HCEC 1CT (cell line): ENCODE measurements around the gene COMMD2.

ENCODE experiments used
- DNase-seq: peaks from one replicate; pipeline ENCODE4 v3.0.0-alpha.2; 2017

Gene COMMD2

DNA sequence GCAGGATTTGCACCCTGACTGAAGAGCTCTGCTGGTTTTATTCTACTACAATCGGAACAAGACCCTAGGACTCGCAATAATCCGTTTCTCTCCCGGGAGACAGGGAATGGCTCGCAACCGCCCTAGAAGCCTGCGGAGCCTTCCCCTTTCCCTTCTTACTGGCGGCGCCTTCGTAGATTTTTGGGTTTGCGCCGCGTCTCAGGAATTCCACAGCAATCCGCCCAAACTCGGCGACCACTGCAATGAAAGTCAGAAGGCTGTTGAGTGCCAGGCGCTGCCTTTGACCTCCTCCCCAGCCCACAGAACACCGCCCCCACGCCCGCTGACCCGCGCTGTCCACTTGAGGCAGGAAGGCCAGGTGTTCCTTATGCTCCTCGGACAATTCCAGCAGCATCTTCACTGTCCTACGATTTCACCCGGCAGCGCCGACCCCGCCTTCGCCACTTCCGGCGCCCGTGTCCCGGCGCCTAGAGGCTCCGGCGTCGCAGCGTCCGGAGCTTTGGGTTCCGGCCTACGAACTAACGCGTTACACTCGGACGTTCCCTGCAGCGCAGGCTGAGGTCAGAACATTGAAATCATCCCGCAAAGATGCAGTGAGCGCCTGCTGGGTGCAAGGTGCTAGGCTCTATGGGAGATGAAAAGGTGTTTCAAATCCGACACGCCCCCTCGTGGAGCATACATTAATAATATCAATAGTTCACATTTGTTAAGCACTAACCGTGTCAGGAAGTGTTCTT, at the start of gene COMMD2:
COMMD2 (minus strand) TSS at position 439 of the 737 bp plus-strand sequence; CDS start at position 394, 45 bp downstream.
- DNase-seq: peak; percentile 87

DNA sequence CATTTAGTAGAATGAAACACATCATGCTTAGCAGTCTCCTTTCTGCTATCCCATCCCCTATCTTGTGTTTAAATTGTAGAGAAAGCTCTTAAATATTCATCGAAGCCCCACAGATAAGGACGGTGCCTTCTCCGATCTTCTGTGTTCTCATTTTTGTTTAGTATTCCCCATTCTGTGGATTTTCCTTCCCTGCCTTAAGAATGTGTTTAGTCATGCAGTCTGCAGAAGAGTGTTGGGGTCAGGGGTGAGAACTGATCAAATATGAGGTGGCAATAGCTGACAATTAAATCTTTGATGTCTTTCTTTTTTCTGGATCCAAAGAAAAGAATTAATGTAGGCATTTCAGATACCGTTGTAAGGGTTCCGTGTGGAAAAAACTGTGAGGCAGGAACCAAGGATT, 49.4 kb upstream of the COMMD2 start:
- no peak for DNase-seq

DNA sequence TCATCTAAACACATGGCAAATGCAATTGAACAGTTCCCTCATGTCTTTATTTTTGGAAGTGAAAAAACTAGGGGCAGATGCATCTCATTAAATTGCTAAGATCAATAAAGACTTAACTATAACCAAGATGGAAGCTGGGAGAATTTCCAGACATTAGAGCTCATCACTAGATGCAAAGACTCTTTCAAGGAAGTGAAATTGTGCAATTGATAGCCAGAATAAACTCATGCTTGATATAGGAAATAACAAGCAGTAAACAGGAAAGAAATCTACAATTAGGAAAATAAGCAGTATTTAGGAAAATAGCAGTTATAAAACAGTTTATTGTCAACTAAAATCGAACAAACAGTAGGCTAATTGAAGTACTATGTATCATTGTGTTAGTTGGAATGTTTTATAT, 48.9 kb upstream of the COMMD2 start:
- DNase-seq: no peak

DNA sequence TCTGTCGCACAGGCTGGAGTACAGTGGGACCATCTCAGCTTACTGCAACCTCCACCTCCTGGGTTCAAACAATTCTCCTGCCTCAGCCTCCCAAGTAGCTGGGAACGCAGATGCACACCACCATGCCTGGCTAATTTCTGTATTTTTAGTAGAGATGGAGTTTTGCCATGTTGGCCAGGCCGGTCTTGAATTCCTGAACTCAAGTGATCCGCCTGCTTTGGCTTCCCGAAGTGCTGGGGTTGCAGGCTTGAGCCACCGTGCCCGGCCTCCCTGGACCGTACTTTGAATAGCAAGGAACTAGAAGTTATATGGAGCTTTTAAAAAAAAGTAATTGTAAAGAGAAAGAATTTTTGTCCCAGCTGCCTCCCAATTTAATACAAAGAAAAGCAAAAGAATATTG, 48.4 kb upstream of the COMMD2 start:
- DNase-seq: no peak

DNA sequence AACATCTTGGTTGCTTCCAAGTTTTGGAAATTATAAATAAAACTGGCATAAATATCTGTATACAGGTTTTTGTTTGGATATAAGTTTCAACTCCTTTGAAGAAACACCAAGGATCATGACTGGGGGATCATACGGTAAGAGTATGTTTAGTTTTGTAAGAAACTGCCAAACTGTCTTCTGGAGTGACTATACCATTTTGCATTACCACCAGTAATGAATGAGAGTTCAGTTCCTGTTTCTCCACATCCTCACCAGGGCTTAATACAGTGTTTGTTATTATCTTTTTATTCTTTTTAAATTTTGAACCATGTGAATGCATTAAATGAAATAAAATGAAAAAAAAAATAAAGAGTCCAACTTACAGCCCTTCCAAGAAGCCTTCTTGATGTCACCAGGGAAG, 43.7 kb upstream of the COMMD2 start:
- DNase-seq: no peak

DNA sequence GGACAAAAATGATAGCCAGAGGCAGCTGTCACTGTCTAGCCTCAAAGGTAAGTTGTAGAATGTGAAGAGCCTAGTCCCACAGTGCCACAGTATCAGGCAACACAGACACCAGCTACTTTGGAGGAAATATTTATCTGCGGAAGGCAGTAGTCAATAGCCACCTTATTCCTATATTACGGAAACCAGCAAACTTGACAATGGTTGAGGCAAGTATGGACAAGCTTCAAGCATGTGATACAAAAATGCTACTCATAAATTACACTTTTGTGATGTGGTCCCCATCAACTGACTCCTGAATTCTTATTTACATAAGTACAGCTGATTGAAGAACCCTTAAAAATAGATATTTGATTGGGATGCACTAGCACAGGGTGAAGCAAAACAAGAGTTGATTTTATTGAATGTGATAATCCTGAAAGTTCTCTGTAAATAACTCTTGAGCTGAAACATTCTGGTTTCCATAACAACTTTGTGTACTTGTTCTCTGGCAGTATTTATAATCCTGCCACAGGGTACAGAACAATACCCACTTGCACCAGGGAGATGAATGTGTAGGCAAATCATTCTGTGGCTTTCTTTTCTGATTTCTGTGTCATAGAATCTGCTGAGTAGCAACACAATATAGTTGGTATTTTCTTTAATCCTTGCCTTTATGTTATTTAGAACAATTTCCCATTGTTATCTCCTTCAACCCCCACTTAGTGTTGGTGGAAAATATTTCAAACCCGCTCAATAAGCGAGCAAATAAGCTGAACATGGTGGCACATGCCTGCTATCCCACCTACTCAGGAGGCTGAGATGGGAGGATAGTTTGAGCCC, 40.4 kb upstream of the COMMD2 start, which contains the start of gene ANKUB1:
ANKUB1 (minus strand) TSS at position 103 of the 819 bp plus-strand sequence. CDS start 188 bp downstream, outside the sequence.
- DNase-seq: no peak

DNA sequence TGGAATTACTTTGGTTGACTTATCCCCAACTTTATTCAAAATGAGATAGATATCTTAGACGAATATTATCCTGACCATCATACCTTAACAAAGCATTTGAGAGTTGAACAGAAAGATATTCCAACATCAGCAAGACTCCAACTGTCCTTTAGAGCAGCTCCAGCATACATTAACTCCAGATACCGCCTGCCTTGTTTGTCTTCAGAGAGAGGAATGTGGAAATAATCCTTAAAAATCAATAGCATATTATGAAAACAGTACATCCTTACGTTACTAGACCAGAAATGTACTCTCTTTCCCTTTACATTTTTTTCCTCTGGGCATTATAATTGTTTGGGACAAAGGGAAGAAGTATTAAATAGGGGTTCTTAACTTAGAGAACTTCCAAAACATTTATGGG, 38.4 kb upstream of the COMMD2 start:
- no peak for DNase-seq

DNA sequence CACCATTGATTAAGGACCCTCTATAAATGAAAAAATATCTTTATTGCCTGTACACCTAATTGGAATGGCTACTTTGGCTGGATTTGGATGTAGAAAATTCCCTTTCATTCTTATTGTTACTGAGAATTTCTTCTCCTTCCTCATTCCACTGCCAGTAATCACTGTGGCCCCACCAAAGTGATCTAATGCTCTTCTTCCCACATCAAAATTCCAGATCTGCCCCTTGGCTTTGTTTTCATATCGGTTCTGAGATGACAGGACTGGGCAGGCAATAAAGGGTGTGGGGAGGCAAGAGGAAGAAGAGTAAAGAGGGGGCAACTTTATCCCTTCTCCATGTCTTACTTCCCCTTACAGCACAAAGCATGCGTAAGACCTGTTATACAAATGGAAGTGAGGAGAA, 38.0 kb upstream of the COMMD2 start:
- DNase-seq: peak; percentile 16

DNA sequence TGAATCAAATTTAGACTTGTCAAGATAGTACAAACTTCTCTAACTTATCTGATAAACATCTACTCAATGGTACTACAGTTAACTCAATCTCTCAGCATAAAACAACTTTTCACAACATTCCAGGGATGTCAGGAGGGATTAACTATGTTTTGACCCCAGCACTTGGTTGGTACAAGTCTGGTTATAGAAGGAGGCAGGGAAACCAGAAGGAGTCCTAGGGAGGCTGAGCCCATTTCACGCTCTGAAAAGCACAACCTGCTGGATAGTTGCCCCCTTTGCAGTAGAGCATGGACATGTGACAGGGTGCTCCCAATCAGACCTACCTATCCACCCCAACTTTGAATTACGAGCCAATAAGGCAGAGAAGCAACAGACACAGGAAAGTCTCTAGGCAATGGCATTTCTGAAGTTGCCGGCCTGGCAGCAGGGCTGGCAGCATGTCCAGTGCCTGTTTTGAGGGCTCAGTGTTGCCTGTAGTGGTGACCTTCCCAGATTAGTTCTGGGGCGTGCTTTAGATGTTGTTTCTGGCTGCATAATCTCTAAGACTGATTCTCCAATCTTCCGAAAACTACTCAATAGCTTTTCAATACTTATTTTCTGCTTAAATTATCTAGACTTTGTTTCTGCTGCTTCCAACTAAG, 31.9 kb upstream of the COMMD2 start:
- DNase-seq: peak; percentile 20

DNA sequence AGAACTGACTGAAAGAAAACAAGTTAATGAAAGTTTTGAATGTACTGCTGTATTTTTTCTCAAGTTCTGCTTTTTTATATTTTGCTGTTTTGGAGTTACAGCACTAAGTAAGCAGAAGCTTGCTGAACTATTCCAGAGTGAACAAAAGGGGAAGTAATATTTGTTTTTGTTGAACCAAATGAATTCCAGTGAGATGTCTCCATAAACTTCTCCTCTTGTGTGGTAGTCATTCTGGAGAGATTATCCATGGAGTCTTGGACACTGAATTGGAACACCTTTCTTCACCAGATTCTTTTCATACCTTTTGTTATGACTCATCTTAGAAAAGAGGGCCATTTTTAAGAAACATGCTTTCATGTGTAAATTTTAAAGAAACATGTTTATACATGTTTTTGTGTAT, 31.3 kb upstream of the COMMD2 start:
- DNase-seq: peak; percentile 82

DNA sequence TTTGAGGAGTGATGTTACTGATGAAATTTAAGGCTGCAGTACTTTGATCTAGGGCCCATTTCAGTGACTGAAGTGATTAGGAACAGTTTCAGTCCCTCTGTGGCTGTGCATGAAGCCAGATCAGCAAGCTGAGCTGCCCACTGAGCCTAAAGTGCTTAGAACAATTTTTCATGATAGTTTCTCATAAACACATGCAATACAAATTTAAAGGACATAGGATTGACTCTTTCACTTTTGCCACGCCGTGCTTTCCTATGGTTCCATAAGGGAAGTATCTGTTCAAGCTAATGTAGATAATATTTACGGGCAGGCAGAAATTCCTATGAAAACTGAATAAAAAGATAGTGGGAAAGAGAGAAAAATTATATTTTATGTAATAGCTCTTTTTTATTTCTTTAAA, 29.5 kb upstream of the COMMD2 start:
- DNase-seq: no peak

DNA sequence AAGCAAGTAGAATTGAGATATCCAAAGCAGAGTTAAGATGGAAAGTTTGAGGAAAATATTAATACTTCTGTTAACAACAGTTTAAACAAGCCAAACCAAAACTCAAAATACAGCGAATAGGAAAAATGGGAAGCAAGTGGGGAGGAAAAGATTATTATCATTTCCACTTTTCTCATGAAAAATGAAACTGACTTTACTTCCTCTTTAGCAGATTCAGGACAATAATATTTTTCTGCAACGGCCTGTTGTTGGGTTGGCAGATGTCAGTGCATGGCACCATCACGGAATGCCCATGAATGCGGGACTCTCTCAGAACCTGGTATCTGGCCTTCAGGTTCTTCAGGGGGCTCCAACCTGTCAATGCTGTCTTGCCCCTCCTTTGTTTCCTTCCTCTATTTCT, 28.9 kb upstream of the COMMD2 start:
- DNase-seq: no peak

DNA sequence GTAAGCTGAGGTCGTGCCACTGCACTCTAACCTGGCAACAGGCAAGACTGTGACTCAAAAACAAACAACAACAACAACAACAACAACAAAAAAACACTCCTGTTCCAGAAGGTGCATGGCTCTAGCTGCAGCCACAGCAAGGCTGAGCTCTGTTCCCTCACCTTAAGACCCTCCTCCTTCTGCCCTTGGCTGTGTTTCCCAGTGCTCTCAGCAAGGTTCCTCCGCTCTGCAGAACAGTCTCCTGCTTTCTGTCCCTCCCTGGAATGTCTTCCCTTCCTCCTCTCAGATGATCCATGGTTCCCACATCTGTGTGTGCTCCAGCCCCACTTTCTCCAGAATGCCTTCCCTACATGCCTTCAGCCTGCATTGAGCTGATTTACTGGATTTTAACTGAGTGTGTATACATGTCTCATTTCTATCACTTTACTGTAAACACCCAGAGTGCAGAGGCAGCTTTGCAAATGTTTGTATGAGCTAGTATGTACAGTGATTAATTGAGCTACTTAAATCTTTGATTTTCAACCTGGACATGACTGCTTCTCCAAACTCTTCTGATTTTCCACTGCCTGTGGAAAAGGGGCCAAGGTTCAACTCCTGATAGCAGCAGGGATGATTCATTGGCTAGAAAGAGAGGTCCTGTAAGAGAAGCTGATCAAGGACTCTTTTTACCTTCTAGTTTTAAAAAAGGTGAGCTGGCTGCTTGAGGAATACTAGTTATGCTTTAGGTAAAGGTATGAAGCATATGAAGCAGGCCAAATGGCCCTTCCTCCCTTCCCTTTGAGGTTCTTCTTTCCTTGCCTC, 25.3 kb upstream of the COMMD2 start:
- DNase-seq: no peak

DNA sequence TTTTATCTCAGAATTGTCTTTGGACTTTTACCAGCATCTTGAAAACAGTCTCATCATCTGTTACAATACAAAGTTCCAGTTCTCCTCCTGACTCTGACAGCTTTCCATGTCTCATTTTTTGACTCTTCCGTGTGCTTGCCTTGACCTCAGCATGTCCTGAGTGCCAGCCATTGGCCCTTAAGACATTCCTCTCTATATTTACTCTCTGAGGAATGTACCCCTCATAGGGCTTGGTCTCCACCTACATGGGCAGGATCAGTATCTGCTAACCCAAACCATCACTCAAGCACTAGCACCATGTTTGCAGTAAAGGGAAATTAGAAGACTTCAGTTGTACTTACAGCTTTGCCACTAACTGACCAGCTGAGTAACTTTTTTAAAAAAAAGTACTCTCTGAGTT, 23.9 kb upstream of the COMMD2 start:
- no peak for DNase-seq

DNA sequence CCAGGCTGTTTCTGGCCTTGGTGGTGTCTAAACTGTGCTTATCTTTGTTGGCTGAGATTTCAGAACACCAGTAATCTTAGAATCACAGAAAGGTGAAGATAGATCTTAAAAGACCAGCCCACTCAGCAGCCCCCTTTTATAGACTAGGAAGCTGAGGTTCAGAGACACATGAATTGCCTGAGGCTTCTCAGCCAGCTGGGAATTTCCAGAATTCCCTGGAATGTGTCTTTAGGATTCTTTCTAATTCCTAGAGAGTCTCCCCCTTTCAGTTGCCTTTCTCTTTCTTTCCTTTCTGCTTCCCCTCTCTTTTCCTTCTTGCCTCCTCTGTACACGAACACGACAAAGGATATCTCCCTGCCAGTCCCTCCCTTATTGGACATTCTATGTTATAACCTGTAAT, 20.6 kb upstream of the COMMD2 start:
- DNase-seq: no peak

DNA sequence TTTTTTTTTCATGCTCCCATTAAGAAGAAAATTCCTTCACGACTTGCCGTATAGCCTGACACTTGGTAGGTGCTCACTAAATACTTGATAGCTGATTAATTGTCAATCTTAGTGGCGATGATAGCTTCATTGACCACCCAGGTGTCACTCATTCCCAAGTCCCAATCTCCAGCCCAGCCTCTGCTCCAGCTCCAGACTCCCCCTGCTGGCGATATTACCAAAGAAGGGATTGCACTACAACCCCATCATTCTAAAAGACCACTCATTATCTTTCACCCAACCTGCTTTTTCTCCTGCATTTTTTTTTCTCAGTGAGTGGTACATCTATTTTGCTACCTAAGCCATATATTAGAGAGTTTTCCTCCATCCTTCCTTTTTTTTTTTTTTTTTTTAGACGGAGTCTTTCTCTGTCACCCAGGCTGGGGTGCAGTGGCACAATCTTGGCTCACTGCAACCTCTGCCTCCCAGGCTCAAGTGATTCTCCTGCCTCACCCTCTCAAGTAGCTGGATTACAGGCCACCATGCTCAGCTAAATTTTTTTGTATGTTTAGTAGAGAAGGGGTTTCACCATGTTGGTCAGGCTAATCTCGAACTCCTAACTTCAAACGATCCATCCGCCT, 19.5 kb upstream of the COMMD2 start:
- peak; percentile 47 for DNase-seq

DNA sequence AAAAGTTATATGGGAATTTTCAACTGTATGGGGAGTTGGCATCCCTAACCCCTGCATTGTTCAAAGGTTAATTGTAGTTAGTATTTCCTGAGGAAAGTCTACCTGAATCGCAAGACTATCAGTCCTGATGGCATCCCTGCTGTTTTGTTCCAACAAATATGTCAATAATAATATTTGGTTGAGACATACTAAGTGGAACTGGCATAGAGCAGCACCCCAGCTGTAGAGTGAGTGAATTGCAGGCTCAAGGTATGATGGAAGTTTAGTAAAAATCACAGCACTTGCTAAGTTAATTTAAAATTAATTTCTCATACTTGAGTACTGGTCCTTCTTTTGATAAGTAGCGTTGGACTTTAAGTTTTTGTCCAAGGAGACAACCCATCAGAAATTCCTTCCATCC, 18.0 kb upstream of the COMMD2 start:
- no peak for DNase-seq

DNA sequence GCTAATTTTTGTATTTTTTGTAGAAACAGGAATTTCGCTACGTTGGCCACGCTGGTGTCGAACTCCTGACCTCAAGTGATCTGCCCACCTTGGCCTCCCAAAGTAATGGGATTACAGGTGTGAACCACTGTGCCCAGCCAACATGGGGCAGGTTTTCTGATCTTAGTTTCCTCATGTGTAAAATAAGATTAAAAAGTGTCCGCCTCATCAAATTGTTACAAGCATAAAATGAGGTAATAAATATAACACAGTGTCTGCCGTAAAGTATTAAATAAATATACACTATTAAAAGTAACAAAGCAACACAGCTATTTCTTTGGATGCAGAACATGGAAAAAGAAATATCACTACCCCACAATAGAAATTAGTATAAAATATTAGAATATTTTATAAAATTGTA, 16.4 kb upstream of the COMMD2 start:
- DNase-seq: no peak

DNA sequence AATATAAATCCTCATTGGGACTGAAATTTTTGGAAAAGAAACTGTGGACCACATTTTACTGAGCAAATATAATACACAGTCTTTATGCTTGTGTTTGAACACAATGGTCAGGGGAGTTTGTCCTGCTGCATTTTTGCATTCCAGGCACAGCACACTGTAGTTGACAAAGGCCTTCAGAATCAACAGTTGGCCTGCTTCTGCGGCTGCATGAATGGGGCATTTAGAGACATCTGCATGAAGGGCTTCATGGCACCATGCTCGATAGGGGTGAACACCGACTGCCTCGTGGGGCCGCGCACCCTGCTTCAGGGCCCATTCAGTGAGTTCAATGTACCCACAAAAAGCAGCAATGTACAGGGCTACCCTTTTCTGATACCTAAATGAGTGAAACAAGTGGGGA, 15.4 kb upstream of the COMMD2 start:
- DNase-seq: no peak

DNA sequence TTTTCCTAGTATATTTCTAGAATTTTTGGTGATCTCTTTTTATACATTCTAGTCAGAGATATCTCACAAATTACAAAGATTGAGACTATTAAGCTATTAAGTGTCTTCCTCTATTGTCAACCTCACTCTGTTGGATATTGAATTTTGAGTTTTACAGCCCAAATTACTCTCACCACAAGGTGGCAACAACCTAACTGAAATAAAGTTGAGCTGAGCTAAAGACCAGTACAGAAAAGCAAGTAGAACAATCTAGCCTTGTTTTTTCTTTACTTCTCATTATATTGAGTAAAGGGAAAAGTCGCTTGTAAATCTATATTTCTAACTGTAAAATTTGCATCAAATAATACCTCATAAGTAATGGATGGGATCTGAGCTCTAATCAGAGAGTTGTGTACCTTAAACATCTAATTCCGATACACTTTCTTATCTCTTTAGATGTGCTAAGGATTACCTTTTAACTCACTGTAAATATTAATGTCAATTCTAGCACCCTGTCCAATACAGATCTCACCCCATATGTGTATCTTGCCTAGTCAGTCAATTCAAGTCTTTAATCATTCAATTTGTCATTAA, 13.6 kb upstream of the COMMD2 start:
- peak; percentile 46 for DNase-seq

DNA sequence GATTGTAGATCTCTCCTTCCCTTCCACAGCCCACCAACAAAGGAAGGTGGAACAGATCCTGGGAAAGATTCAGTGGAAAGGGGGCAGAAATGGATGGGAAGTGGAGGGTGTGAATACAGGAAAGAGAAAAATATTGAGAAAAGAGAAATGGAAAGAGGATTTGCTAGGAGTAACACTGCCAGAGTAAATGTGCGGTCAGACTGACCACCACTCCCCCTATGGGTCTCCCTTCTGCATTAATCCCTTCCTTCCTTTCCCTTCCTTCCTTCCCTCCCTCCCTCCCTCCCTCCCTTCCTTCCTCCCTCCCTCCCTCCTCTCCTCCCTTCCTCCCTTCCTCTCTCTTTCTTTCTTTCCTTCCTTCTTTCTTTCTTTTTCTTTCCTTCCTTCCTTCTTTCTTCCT, 12.0 kb upstream of the COMMD2 start:
- no peak for DNase-seq

DNA sequence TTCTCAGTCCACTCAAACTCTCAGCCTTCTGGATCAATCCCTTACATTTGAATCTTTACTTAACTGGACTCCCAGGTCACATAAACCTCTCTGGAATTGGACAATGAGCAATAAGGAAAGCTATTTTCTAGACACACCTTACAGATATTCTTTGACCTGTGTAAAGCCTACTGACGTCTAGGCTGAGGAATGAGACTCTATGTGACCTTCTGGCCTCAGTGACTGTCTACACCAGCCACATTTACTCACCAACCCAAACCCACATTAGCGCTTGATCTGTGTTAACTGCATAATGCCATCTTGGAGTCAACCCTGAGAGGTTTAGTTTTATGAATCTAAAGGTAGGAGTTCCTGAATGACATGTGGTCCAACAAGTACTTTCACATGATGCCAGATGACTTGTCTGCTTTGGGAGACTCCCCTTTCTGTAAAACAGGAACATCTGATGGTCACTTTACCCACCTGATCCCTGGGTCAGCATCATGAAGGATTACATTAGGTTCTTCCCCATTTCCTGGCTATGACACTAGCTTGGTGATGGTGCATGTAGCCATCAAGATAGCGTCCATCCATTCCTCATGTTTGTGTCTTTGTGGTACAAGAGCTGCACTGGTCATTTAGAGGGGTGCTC, 11.4 kb upstream of the COMMD2 start:
- DNase-seq: no peak
